SKM-1 (cell line): Measurements from ENCODE around the gene MYPOP.

Experiments
- DNase-seq: peaks from one replicate; lab custom pipeline; 2025; ENCODE audit not compliant: unreplicated experiment; lab: John Stamatoyannopoulos, UW

The MYPOP gene

GRCh38 chr19:45864629-45865082 lies 37.8 kb downstream of the MYPOP start:
- DNase-seq: no peak

DNA sequence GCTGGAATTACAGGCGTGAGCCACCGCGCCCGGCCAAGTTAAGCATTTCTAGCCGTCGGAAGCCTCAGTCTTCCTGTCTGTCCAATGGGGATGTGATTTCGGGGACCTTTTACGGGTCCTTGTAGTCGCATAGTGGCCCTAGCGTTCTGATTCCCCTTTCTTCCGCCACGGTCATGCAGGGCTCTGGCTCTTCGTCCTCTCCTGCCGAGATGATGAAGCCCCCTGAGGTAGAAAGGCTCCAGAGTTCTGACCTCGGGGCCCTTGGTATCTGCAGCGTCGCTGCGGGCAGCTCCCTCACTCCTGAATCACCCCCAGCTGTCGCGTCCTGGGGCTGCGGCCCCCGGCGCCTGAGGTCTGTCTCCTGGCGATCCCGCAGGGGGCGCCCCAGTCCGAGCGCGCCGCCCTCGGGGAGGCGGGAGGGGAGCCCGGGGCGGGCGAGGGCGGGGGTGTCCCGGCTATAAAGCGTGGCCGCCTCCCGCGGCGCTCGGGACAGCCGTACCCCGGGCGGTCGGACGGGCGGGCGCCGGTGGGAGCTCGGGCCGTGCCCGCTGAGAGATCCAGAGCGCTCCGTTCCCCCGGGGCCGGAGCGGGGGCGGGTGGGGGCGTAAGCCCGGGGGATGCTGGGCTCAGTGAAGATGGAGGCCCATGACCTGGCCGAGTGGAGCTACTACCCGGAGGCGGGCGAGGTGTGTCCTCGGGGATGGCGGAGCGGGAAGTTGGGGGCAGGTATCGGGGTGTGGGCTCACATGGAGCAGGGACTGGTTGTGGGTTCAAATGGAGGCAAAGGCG lies 38.4 kb downstream of the MYPOP start, which contains the start of gene FOXA3:
Gene FOXA3 (plus strand): TSS at position 487 of the 789 bp plus-strand sequence. CDS start 131 bp downstream, at position 618.
- DNase-seq: no peak

DNA sequence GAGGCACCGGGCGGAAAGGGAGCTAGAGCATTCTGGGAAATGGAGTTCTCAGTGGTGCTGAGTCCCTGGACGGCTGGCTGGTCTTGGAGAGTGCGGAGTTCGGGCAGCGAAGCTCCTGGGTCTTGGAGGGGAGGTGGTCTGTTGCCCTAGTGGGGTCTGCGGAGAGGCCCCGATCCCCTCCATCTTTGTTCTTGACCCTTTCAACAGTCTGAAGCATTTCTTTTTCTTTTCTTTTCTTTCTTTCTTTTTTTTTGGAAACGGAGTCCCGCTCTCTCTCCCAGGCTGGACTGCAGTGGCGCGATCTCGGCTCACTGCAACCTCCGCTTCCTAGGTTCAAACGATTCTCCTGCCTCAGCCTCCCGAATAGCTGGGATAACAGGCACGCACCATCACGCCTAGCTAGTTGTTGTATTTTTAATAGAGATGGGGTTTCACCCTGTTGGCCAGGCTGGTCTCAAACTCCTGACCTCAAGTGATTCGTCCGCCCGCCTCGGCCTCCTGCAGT lies 39.0 kb downstream of the MYPOP start:
- no peak for DNase-seq

DNA sequence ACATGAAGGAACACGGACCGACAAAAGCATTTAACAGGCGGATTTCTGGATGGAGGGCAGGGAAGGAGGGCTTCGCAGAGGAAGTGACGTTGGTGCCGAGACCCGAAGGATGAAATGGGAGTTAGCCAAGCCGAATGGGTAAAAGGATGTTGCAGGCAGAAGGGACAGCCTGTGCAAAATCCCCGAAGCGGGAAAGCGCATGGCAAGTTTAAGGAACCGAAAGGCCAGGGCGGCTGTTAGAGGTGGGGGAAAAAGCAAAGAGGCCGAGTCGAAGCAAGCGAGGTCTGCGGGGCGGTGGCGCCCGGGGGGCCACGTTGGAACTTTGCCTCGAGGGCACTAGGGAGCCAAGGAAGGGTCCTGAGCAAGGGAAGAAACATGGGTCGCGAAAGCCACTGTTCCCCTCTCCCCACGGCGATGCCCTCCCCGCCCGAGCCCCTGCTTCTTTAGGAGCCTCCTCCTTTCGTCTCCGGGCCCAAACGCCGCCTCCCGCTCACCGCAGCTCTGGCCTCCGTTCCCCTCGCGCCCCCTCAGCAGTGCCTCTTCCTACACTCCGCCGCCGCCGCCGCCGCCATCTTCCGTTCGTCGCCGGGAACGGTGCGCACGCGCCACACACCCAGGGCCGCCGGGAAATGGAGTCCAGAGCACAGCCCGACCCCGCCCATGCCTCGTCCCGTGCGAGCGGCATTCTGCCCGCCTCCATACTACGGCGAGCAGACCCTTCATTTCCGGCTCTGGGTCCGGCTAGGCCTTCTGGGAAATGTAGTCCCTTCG lies 39.7 kb downstream of the MYPOP start, which contains the start of gene SYMPK:
Gene SYMPK (minus strand): TSS at position 584 of the 771 bp plus-strand sequence. CDS start 8,652 bp downstream, outside the sequence.
- peak; percentile 77 for DNase-seq

DNA sequence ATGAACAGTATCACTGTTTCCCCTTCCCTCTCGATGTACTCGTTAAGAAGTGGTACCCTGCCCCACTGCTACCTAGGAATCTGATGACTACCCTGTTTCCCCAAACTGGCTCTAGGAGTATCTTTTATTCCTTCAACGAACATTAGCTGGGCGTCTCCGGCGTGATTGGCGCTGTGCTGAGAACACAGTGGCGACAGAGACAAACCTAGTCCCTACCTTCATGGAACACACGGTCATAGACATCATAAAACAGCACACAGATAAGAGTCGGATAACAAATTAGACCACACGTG lies 40.2 kb downstream of the MYPOP start:
- no peak for DNase-seq

GRCh38 chr19:45860359-45861259 lies 41.8 kb downstream of the MYPOP start:
- no peak for DNase-seq

DNA sequence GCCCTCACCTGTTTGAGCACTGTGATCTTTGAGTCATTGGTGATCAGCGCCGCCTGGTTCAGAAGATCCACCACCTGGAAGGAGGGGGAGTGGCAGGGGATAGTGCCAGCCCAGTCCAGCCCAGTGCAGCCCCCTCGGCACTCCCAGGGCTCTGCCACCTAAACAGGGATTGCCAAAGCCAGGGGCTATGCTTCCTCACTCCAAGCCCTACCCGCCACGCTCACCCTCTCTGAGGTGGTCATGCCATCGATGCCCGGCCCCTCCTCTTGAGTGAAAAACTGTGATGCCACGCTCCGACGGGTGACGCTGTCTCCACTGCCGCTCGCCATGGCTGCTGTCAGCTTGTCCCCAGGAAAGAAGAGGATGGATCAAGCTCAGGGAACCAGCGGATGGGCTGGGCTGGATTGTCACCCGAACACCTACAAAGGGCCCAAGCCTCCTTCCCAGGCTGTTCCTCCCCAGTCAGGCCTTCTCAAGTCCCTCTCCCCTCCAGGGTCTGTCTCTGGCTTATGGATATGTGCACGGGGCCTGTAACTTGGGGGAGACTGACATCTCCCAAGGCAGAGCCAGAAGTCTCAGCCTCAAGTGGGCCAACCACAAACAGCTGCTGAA lies 48.1 kb downstream of the MYPOP start:
- no peak for DNase-seq

GRCh38 chr19:45852983-45853382 lies 49.4 kb downstream of the MYPOP start:
- no peak for DNase-seq

- DNase-seq: no peak
Measured at GRCh38 chr19:45852145-45852750, 50.2 kb downstream of the MYPOP start.

- DNase-seq: no peak
Measured at GRCh38 chr19:45848922-45849321, 53.5 kb downstream of the MYPOP start.

GRCh38 chr19:45847663-45848062 lies 54.8 kb downstream of the MYPOP start:
- DNase-seq: no peak

DNA sequence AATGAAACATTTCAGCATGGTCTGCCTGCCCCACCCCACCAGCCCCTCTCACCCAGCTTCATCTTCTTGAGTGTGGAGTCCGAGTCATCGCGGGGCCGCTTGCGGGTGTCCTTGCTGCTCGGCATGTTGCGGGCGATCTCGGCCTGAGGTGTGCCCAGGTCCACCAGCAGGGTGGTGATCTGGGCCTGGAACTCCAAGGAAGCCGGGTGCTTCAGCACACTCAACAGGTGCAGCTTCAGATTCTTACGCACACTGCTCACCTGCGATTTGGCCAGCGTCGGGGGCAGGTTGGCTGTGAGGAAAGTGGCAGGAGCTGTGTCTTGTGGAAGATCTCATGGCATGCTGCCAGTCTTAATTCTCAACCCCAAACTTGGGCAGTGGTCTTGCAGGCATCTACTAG lies 60.2 kb downstream of the MYPOP start:
- no peak for DNase-seq
